ENCODE data around the gene SSRP1.

DNA sequence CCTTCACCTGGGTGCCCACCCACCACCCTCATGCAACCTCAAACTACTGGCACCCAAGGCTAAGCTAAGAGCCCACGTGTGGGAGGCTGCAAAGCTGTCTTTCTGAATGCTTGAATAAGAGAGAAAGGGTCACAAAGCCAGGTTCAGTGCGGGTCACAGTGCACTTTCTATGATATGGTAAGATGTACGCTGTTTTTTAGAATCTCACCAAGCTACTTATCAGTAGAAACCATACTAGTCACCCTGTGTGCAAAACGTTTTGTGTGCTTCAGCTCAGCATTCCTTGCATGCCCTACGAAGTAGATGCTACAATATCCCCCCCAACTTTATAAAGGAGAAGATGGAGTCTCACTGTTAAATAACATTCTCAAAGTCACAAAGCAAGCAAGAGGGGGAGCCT, 17.3 kb upstream of the SSRP1 start:
- TF ChIP-seq, protein P1, sequence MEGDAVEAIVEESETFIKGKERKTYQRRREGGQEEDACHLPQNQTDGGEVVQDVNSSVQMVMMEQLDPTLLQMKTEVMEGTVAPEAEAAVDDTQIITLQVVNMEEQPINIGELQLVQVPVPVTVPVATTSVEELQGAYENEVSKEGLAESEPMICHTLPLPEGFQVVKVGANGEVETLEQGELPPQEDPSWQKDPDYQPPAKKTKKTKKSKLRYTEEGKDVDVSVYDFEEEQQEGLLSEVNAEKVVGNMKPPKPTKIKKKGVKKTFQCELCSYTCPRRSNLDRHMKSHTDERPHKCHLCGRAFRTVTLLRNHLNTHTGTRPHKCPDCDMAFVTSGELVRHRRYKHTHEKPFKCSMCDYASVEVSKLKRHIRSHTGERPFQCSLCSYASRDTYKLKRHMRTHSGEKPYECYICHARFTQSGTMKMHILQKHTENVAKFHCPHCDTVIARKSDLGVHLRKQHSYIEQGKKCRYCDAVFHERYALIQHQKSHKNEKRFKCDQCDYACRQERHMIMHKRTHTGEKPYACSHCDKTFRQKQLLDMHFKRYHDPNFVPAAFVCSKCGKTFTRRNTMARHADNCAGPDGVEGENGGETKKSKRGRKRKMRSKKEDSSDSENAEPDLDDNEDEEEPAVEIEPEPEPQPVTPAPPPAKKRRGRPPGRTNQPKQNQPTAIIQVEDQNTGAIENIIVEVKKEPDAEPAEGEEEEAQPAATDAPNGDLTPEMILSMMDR (IDR thresholded peaks at IDR 0.05): no peak
- no peak for TF ChIP-seq POLR2A (IDR thresholded peaks at IDR 0.05)

Data from uterus (tissue), 2 donors.